Fibroblast of the conjunctiva (primary cell): ENCODE measurements around the gene SLC22A25.

Experiments
- DNase-seq: peaks from one replicate; pipeline ENCODE4 v3.0.0-alpha.2; 2010; ENCODE audit warnings: low read depth

Gene SLC22A25

DNA sequence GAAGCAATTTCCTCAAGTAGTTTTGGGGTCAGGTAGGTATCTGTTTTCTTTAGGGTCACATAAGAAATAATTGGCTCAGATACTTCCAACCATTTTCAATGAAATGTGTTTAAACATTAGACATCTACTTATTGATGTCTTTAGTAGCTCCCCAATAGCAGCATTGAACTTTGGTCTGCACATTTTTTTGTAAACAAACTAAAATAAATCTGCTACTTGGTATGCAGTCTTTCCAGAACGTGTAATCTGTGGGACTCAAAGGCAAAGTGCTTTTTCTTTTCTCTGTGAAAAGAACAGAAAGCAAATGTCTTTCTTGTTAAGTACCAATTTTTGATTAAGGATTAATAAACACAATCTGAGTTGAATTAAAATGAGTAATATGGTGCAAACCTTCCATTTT lies 13.6 kb downstream of the SLC22A25 start:
- DNase-seq: no peak

GRCh38 chr11:63227521-63228107 lies 15.8 kb downstream of the SLC22A25 start:
- DNase-seq: no peak

- no peak for DNase-seq
These were observed 16.8 kb downstream of the SLC22A25 start for GRCh38 chr11:63226488-63227114.

GRCh38 chr11:63214093-63214492 lies 29.3 kb downstream of the SLC22A25 start:
- DNase-seq: no peak

DNA sequence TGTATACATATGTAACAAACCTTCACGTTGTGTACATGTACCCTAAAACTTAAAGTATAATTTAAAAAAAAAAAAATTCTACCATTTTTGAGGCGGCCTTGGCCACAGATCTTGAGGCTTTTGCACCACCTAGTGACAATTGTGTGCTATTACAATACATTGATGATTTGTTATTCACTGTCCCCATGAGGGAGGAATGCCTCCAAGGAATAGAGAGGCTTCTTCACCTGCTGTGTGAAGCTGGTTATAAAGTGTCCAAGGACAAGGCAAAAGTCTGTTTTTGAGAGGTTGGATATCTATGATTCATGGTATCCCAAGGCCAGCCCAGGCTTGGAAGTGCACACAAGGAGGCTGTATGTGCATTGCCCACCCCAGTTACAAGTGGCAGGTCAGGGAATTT lies 30.7 kb downstream of the SLC22A25 start:
- no peak for DNase-seq

- no peak for DNase-seq
These were observed 33.3 kb downstream of the SLC22A25 start for GRCh38 chr11:63210111-63210510.
